ENCODE results near the gene DHRS7B. TPM values are rescaled to one million over a fixed set of nuclear protein-coding genes. Genes with fewer than 3 reads are reported as not detected.
A peak's percentile ranks its signal among the peaks of the same experiment; 100 is the strongest.

DHRS7B gene
- total and polyA plus RNA-seq, 2 of the 13 experiments (the other 11 are each of a cell fraction or from before 2014, with no cell fraction given): 20.0 to 35.8 TPM

DNA sequence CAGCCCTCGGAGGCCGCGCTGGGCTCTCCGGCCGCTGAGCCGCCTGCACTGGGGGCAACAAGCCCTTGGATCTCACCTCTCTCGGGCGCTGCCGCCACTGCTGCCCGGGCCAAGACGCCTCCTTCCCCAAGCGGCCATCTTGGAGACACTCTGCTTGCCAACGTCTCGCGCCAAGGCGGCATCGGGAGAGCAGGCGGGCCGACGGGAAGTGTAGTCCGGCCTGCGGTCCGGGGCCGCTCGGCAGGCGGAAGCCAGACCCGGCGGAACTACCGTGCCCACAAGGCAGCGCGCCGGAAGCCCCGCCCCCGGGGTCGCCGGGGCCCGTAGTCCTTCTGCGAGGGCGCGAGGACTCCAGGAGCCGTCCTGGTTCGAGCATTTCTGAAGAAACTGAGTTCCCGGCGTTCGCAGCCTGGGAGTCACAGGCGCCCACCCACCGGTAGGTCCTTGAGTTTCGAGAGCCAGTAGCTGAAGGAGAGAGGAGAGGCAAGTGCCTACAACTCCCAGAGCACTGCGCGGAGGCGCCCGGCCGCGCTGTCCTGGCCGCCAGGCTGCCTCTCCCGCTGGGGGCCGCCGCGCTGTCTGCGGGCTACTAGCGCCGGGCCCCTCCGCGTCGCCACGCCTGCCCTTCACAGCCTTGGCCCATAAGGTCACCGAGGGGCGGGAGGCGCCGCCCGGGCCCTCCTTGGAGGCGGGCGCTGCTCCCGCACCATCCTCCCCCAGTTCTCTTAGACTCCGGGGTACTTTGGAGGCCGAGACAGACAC is 87.4 kb downstream of the DHRS7B start, which contains the start of gene TMEM11 (continued):
- TF ChIP-seq SRF (IDR thresholded peaks at IDR 0.05; ENCODE audit: low read depth, low read length): no peak
- TF ChIP-seq ARID2 (CRISPR knock-in tag; IDR thresholded peaks at IDR 0.05; ENCODE audit: borderline replicate concordance): no peak
- 0 out of 2 replicates have a peak, but pooled peaks have one; percentile 20 for TF ChIP-seq ZNF274 (CRISPR knock-in tag; IDR thresholded peaks at IDR 0.05)
- TF ChIP-seq MTERF4 (CRISPR knock-in tag; IDR thresholded peaks at IDR 0.05): peak; percentile 49; the same call in 1 of the 2 replicates
- TF ChIP-seq MTA1 (CRISPR knock-in tag; IDR thresholded peaks at IDR 0.05; ENCODE audit: borderline replicate concordance): no peak; the same call in 1 of the 2 replicates
- TF ChIP-seq, protein P1, sequence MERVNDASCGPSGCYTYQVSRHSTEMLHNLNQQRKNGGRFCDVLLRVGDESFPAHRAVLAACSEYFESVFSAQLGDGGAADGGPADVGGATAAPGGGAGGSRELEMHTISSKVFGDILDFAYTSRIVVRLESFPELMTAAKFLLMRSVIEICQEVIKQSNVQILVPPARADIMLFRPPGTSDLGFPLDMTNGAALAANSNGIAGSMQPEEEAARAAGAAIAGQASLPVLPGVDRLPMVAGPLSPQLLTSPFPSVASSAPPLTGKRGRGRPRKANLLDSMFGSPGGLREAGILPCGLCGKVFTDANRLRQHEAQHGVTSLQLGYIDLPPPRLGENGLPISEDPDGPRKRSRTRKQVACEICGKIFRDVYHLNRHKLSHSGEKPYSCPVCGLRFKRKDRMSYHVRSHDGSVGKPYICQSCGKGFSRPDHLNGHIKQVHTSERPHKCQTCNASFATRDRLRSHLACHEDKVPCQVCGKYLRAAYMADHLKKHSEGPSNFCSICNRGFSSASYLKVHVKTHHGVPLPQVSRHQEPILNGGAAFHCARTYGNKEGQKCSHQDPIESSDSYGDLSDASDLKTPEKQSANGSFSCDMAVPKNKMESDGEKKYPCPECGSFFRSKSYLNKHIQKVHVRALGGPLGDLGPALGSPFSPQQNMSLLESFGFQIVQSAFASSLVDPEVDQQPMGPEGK (CRISPR knock-in tag; IDR thresholded peaks at IDR 0.05): peak; percentile 88
- 0 out of 2 replicates have a peak, but pooled peaks have one; percentile 22 for TF ChIP-seq RFXANK (CRISPR knock-in tag; IDR thresholded peaks at IDR 0.05)
- no peak for TF ChIP-seq NFE2L2 (IDR thresholded peaks at IDR 0.05; ENCODE audit: low read length)
- no peak for TF ChIP-seq MED13 (CRISPR knock-in tag; IDR thresholded peaks at IDR 0.05)
- peak; percentile 63; the same call in 1 of the 2 replicates for TF ChIP-seq HES4 (CRISPR knock-in tag; IDR thresholded peaks at IDR 0.05; ENCODE audit: borderline replicate concordance)
- no peak for TF ChIP-seq KLF15 (CRISPR knock-in tag; IDR thresholded peaks at IDR 0.05; ENCODE audit: borderline replicate concordance)
- TF ChIP-seq RFX5 (IDR thresholded peaks at IDR 0.05; ENCODE audit: low read depth, low read length): no peak
- TF ChIP-seq ZNF713 (CRISPR knock-in tag; IDR thresholded peaks at IDR 0.05): no peak
- peak; percentile 81 for TF ChIP-seq ZNF605 (CRISPR knock-in tag; IDR thresholded peaks at IDR 0.05)
- TF ChIP-seq IRF2 (CRISPR knock-in tag; IDR thresholded peaks at IDR 0.05): 0 out of 2 replicates have a peak, but pooled peaks have one; percentile 26
- TF ChIP-seq ZNF710 (CRISPR knock-in tag; IDR thresholded peaks at IDR 0.05; ENCODE audit: borderline replicate concordance): no peak; the same call in 1 of the 2 replicates
- 0 out of 2 replicates have a peak, but pooled peaks have one; percentile 10 for TF ChIP-seq POGK (CRISPR knock-in tag; conservative IDR thresholded peaks at IDR 0.05)
- TF ChIP-seq BORCS8-MEF2B (CRISPR knock-in tag; IDR thresholded peaks at IDR 0.05): no peak
- 0 out of 2 replicates have a peak, but pooled peaks have one; percentile 62 for TF ChIP-seq ZNF674 (CRISPR knock-in tag; IDR thresholded peaks at IDR 0.05; ENCODE audit: low read depth)
- no peak for TF ChIP-seq REXO4 (CRISPR knock-in tag; IDR thresholded peaks at IDR 0.05; ENCODE audit: borderline replicate concordance)
- no peak for TF ChIP-seq NR1H2 (CRISPR knock-in tag; IDR thresholded peaks at IDR 0.05; ENCODE audit: borderline replicate concordance, low read depth)
